Left cardiac atrium (tissue), 4 donors: ENCODE measurements around the gene WDFY2. TPM values are rescaled to one million over a fixed set of nuclear protein-coding genes. Genes with fewer than 3 reads are reported as not detected.

Experiments
- ATAC-seq, 2 donors: fragments of 200-7000 bp; cut with Tn5 transposase; one replicate each; pipeline ENCODE4 v1.9.1; 2020; ENCODE audit warnings: mild to moderate bottlenecking in 2 of 2, moderate library complexity in 2 of 2
- DNase-seq: peaks from one replicate; pipeline ENCODE4 v3.0.0-alpha.2; 2020
- intact Hi-C, 2 donors: fragments of 100-400 bp; cut with DNase I; formaldehyde crosslinking; loops; one replicate each; pipeline versions ENCODE4 v1.14.1 to v1.15.1; 2022 to 2023
- total RNA-seq, 2 donors: library from RNA; stranded (reverse); fragmentation: NEBNext Ultra II Directional; extraction: Animal tissue kit (Norgen Biotek cat#: 25700); gene quantifications; one replicate each; pipeline ENCODE4 v1.2.1, GENCODE V29; 2021
- donor health status: DM: no; HTN: yes; CAD: no.
- donor health status: DM: no; HTN: yes; CAD: no; lungs with severe emphysema.
- donor health status: DM: yes; HTN: yes; CAD: no.
- donor health status: Dilated cardiomyopathy.

The WDFY2 gene
- total RNA-seq, 2 donors from 2014 or later, result 5.4 to 7.2 TPM

DNA sequence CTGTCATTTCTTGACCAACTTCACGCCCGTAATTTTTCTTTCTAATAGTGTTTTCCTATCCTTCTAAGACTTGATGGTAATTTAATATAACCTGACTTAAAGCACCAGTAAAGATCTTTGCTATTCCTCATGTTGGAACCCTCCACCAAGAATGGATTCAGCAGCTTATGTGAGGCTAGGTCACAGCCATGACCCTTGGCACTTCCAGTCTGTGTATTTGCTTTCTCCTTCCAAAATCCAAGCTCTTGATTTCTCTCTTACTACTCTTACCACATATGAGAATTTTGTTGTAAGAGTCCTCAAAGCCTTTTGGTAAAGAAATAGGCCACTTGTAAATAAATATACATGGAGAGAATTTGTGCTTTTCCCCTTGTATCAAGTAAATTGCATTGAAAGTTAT lies 158.3 kb downstream of the WDFY2 start:
- intact Hi-C loops, result no loop called here
- DNase-seq (no peak), ATAC-seq (no peak)

- no peak for DNase-seq
- no peak for ATAC-seq
- intact Hi-C loops, result no loop called here
These were observed 161.0 kb downstream of the WDFY2 start for GRCh38 chr13:51745243-51745642.

DNA sequence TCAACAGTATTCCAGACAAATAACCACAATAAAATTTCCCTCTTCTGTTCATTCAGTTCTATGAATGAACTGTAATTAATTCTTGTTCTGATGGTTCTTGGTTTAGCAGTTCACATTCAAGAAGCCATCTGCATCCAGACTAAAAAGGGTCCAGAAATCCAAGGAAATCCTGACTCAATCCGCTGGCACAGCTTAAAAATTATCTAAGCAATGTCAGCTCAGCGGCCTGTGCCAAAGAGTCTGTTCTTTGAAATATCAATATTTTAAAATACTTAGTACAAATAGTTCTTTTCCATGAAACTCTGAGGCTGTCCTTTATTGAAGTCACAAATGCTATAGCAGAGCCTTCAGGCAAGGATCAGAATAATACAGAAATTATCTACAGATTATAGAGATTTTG lies 162.5 kb downstream of the WDFY2 start:
- intact Hi-C loops, result no loop called here
- peak in 1 of 2 donors; percentile 79 for ATAC-seq
- DNase-seq, result no peak

DNA sequence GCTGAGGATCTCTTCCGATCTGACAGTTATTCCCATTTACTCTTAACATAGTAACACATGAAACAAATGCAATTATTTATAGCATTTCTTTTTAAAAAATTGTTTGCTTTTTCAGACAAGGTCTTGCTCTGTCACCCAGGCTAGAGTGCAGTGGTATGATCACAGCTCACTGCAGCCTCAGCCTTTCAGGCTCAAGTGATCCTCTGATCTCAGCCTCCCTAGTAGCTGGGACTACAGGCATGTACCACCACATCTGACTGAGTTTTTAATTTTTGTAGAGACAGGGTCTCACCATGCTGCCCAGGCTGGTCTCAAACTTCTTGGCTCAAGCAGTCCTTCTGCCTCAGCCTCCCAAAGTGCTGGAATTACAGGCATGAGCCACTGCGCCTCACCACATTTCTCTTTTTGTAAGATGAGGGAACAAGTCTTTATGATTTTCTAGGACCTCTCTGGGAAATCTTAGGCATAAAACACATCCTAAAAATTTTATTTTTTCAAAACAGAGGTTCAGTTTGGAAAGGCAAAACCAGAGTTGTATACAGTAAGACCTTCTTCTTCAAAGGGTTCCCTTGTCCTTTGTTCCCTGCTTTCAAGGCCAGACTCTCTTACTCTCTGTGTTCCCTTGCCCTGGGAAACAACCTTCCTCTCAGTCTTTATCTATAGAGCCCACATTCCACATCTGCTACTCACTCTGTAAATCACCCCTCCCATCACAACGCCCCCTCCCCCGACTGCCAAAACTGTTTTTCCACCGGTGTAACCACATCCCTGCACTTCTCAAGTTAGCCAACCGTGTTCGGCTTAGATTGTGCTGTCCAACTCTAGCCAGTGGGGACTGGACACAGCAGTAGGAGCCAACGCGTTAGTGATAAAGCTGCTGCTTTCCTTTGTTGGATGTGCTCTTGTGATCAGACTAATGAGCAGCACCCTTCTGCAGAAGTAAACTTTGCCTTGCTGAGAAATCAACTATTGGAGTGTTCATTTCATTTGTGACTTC lies 163.5 kb downstream of the WDFY2 start:
- ATAC-seq (no peak), DNase-seq (no peak)
- intact Hi-C loops, result no loop called here

- intact Hi-C loops, result no loop called here
- ATAC-seq (no peak), DNase-seq (no peak)
These were observed 172.4 kb downstream of the WDFY2 start for GRCh38 chr13:51756651-51757050.

- intact Hi-C loops, result no loop called here
- DNase-seq (no peak), ATAC-seq (no peak)
These were observed 174.4 kb downstream of the WDFY2 start for GRCh38 chr13:51758691-51759090.

DNA sequence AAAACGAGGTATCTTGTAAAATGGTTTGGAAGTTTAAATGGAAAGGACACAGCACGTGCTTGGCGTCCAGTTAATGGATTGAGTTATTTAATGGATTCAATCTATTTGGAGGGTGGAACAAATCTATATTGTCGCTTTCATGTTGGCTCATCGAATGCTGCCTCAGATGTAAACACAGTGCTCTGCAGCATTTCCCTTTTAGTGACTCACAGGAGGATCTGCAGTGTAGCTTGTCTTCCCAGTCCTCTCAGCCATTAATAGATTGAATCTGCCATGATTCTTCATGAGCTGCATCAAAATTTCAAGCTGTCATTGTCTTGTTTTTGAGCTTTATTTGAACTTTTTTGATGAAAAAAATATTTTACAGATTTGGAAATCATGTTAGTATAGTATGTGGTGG lies 175.0 kb downstream of the WDFY2 start:
- intact Hi-C loops, result no loop called here
- no peak for ATAC-seq
- DNase-seq, result no peak

DNA sequence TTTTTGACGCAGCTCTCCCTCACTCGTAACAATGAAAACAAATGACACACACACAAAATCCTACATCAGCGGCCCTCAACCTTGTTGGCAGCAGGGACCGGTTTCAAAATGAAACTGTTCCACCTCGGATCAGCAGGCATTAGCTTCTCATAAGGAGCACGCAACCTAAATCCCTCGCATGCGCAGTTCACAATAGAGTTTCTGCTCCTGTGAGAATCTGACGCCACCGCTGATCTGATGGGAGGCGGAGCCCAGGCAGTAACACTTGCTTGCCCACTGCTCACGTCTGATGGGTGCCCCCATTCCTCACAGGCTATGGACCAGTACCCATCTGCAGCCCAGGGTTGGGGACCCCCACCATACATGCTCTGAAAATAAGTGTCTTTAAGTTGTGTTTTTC lies 176.3 kb downstream of the WDFY2 start:
- intact Hi-C loops, result no loop called here
- ATAC-seq, result no peak
- no peak for DNase-seq

GRCh38 chr13:51761643-51762350 lies 177.5 kb downstream of the WDFY2 start:
- intact Hi-C loops, result no loop called here
- ATAC-seq, result peak; percentile 58 to 60
- DNase-seq, result peak; percentile 53

DNA sequence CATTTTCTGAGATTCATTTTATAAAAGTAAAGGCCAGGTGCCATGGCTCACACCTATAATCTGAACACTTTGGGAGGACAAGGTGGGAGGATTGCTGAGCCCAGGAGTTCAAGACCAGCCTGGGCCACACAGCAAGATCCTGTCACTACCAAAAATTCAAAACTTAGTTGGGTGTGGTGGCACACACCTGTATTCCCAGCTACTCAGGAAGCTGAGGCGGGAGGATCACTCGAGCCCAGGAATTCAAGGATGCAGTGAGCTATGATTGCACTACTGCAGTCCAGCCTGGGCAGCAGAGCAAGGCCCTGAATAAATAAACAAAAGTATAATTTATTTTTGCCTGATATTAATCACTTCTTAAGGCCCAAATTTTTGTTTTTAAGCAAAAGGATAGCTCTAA lies 179.2 kb downstream of the WDFY2 start:
- intact Hi-C loops, result no loop called here
- DNase-seq (no peak), ATAC-seq (no peak)

DNA sequence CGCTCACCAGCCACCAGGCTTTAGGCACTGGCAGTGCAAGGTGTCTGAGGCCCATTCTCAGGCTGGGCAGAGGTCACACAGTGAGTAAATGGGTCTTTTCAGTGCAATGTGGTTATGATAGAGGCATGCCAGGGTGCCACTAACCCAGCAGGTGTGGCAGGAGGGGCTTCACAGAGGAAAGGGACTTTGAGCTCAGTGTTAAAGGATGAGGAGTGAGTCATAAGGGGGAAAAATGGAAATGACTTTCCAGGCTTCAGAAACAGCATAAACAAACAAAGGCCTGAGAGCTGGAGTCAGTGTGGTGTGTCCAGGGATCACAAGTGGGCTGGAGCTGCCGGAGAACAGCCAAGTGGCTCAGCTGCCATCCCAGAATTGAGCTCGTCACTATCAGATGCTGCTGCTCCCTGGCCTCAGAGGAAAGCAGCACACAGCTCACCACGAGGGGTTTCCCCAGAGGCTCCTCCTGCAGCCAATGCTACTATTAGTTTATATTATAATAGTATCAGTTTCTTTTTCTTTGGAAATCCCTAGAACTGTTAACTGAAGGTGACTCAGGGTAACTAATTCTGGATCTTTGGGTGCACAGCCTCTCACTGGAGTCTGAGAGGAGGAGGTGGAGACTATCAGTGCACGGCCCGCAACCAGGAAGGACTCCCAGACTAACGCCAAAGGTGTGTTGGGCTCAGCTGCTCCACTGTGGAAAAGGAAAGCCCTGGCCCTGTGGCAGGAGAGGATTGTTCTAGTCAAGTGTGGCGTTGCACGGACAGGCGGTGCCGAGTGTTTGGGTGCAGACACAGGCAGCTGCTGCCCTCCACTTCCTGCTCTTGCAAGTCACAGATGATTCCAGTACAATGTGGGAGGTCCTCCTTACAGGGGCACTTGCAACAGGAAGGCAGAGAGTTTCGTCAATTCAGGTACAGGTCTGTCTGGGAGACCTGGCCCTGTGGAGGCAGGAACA lies 180.2 kb downstream of the WDFY2 start:
- DNase-seq (peak; percentile 72), ATAC-seq (peak; percentile 85 to 91)
- intact Hi-C loops, result no loop called here

GRCh38 chr13:51765142-51765515 lies 180.9 kb downstream of the WDFY2 start:
- ATAC-seq (no peak), DNase-seq (no peak)
- intact Hi-C loops, result no loop called here

GRCh38 chr13:51767100-51767499 lies 182.8 kb downstream of the WDFY2 start:
- DNase-seq, result no peak
- ATAC-seq, result no peak
- intact Hi-C loops, result no loop called here

- intact Hi-C loops, result no loop called here
- peak; percentile 29 to 38 for ATAC-seq
- no peak for DNase-seq
These were observed 184.2 kb downstream of the WDFY2 start for GRCh38 chr13:51768378-51768921.

GRCh38 chr13:51768976-51769375 lies 184.7 kb downstream of the WDFY2 start:
- intact Hi-C loops, result no loop called here
- ATAC-seq, result no peak
- no peak for DNase-seq

GRCh38 chr13:51769455-51770127 lies 185.3 kb downstream of the WDFY2 start:
- intact Hi-C loops, result no loop called here
- ATAC-seq, result peak; percentile 70 to 73
- peak; percentile 72 for DNase-seq

- no peak for ATAC-seq
- intact Hi-C loops, result no loop called here
- no peak for DNase-seq
These were observed 185.9 kb downstream of the WDFY2 start for GRCh38 chr13:51770160-51770559.

DNA sequence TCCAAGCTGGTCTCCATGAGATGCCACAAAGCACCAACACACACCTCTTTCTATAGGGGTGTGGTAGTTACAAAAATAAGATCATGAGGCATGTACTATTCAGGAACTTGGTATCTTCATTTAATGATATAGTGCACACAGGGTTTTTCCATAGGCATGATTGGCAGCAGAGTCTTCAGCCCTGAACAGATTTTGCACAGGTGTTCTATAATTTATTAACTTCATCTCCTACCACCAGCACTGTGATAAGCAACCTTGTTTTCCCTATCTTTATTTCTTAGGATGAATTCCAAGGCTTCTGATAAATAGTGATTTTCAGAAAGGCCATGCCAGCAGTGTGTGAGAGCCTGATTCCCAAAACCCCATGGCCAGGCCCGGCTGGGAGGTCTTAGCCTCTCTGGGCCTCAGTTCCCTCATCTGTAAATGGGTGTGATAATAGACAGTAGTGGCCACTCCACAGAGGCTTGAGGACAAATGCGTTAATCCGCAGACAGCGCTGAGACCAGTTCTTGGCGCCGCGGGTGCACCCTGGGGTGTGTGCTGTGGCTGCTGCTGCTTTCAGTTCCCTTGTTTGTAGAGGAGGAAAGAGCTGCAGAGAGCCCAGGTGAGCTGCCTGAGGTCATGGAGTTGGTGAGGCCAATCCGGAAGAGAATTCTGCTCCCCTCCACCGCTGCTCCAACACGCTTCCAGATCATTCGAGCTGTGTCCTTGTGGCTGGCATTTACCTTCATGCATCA lies 186.6 kb downstream of the WDFY2 start:
- ATAC-seq, result no peak
- intact Hi-C loops, result no loop called here
- DNase-seq, result no peak
